Left renal pelvis (tissue), 4 donors: Measurements from ENCODE around the gene DBI. TPM values are rescaled to one million over a fixed set of nuclear protein-coding genes. Genes with fewer than 3 reads are reported as not detected.

Experiments
- polyA plus RNA-seq, 4 donors: library from polyadenylated mRNA; unstranded; fragments of 120-200 nt; gene quantifications; one replicate each; pipeline ENCODE4 v1.2.1, GENCODE V29; 2013; ENCODE audit not compliant: insufficient read length in 4 of 4

Gene DBI
- polyA plus RNA-seq, 4 donors = 102 to 271 (median 257) TPM

Other genes with a start within 250 kb of the DBI start
- not detected for gene C1QL2, start 208.2 kb upstream of the DBI start, polyA plus RNA-seq
- 1 to 10 TPM; 1.5 to 1.7 (median 1.6) TPM for gene STEAP3, start 143.1 kb upstream of the DBI start, polyA plus RNA-seq
- 10 to 100 TPM; 19.3 to 29.1 (median 20.3) TPM for gene C2orf76, start 143 bp upstream of the DBI start, polyA plus RNA-seq
- gene TMEM37, start 64.9 kb downstream of the DBI start, polyA plus RNA-seq = 10 to 100 TPM in 3 of 4 donors, 1 to 10 TPM in 1; 6.4 to 65.3 (median 46.6) TPM
- gene SCTR, start 157.5 kb downstream of the DBI start, polyA plus RNA-seq = 10 to 100 TPM in 1 of 4 donors, 1 to 10 TPM in 2, under 1 TPM in 1; 0.37 to 17.6 (median 7.7) TPM
- gene CFAP221, start 177.5 kb downstream of the DBI start, polyA plus RNA-seq = 10 to 100 TPM in 3 of 4 donors, 1 to 10 TPM in 1; 2.9 to 32.3 (median 26.2) TPM